ENCODE results near the gene BORCS8. TPM values are rescaled to one million over a fixed set of nuclear protein-coding genes. Genes with fewer than 3 reads are reported as not detected.

Gene BORCS8
- polyA plus RNA-seq, 1 of the 3 experiments (the other 2 are of a cell fraction), result 36.4 TPM

- TF ChIP-seq FOXJ3 (CRISPR knock-in tag; IDR thresholded peaks at IDR 0.05), result no peak
- no peak for DNase-seq
- Histone ChIP-seq H3K27me3 (ENCODE audit: insufficient read depth) (no peaks in the 10 kb centered on the region), H2AFZ (ENCODE audit: low read depth) (no peak overlapping the region), H3K4me3 (ENCODE audit: low read depth in 2 of 2, low read length in 1 of 2) (no peak overlapping the region), H3K4me2 (no peak overlapping the region), H3K27ac (ENCODE audit: low read depth in 2 of 2, low read length in 1 of 2) (no peak overlapping the region), H3K79me2 (ENCODE audit: insufficient read depth) (no peaks in the 10 kb centered on the region), H4K20me1 (ENCODE audit: insufficient read depth) (no peaks in the 10 kb centered on the region), H3K9ac (no peak overlapping the region), H3K4me1 (ENCODE audit: control insufficient read depth in 1 of 2, insufficient read depth in 2 of 2, low read depth in 1 of 2, low read length in 1 of 2) (no peaks in the 10 kb centered on the region), H3K36me3 (replicated peaks in 1 of 2; ENCODE audit: control insufficient read depth in 1 of 2, insufficient read depth in 2 of 2, low read length in 1 of 2) (no peaks in the 10 kb centered on the region), H3K9me3 (no peaks in the 10 kb centered on the region), H3F3A (replicated peaks; ENCODE audit: insufficient read depth) (no peaks in the 10 kb centered on the region), H3K9me2 (no peaks in the 10 kb centered on the region)
- WGBS (ENCODE audit: low lambda C conversion rate), result 68% methylated on average over 6 of the region's 21 CpGs
- ChIA-PET POLR2A (no interaction called here), CTCF (interaction anchor here (1.3 kb wide), 1 partner anchor 10 kb away, joined by 3 read pairs; no protein-coding TSS in a partner anchor)
Measured at GRCh38 chr19:19218911-19219310, 27.0 kb upstream of the BORCS8 start.

GRCh38 chr19:19217099-19217498 is 25.1 kb upstream of the BORCS8 start:
- no peak overlapping the region for H3K9ac ChIP-seq
- ChIA-PET POLR2A (no interaction called here), CTCF (interaction anchor here (1.3 to 1.4 kb wide), 3 partner anchors 10 to 12 kb away, joined by 3 to 4 read pairs (median 4); no protein-coding TSS in a partner anchor)
- H3K9me3 ChIP-seq, result no peaks in the 10 kb centered on the region
- DNase-seq, result peak; percentile 66
- no peaks in the 10 kb centered on the region for H3K36me3 ChIP-seq (replicated peaks in 1 of 2; ENCODE audit: control insufficient read depth in 1 of 2, insufficient read depth in 2 of 2, low read length in 1 of 2)
- H3K9me2 ChIP-seq, result no peaks in the 10 kb centered on the region
- no peaks in the 10 kb centered on the region for H3F3A ChIP-seq (replicated peaks; ENCODE audit: insufficient read depth)
- H3K79me2 ChIP-seq (ENCODE audit: insufficient read depth), result no peaks in the 10 kb centered on the region
- H3K4me3 ChIP-seq (ENCODE audit: low read depth in 2 of 2, low read length in 1 of 2), result no peak overlapping the region
- TF ChIP-seq NRF1 (IDR thresholded peaks at IDR 0.05; ENCODE audit: low read depth, low read length) (no peak), RAD21 (IDR thresholded peaks at IDR 0.05; ENCODE audit: low read length) (0 out of 2 replicates have a peak, but pooled peaks have one; percentile 7), RFX5 (IDR thresholded peaks at IDR 0.05; ENCODE audit: low read length) (no peak), TAF1 (IDR thresholded peaks at IDR 0.05; ENCODE audit: borderline replicate concordance, low read depth, low read length) (no peak)
- TF ChIP-seq, protein P1, sequence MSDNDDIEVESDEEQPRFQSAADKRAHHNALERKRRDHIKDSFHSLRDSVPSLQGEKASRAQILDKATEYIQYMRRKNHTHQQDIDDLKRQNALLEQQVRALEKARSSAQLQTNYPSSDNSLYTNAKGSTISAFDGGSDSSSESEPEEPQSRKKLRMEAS (IDR thresholded peaks at IDR 0.05; ENCODE audit: low read depth), result no peak
- TF ChIP-seq, protein P2, sequence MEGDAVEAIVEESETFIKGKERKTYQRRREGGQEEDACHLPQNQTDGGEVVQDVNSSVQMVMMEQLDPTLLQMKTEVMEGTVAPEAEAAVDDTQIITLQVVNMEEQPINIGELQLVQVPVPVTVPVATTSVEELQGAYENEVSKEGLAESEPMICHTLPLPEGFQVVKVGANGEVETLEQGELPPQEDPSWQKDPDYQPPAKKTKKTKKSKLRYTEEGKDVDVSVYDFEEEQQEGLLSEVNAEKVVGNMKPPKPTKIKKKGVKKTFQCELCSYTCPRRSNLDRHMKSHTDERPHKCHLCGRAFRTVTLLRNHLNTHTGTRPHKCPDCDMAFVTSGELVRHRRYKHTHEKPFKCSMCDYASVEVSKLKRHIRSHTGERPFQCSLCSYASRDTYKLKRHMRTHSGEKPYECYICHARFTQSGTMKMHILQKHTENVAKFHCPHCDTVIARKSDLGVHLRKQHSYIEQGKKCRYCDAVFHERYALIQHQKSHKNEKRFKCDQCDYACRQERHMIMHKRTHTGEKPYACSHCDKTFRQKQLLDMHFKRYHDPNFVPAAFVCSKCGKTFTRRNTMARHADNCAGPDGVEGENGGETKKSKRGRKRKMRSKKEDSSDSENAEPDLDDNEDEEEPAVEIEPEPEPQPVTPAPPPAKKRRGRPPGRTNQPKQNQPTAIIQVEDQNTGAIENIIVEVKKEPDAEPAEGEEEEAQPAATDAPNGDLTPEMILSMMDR (IDR thresholded peaks at IDR 0.05), result peak; percentile 41
- no peaks in the 10 kb centered on the region for H3K27me3 ChIP-seq (ENCODE audit: insufficient read depth)
- no peak overlapping the region for H3K4me2 ChIP-seq
- no peaks in the 10 kb centered on the region for H4K20me1 ChIP-seq (ENCODE audit: insufficient read depth)
- WGBS (ENCODE audit: low lambda C conversion rate), result 55% methylated on average over 4 of the region's 4 CpGs
- H3K4me1 ChIP-seq (ENCODE audit: control insufficient read depth in 1 of 2, insufficient read depth in 2 of 2, low read depth in 1 of 2, low read length in 1 of 2), result peaks cover 0 to 4% of the 10 kb centered on the region in 2 experiments; a peak in 1 of 4 replicates
- H2AFZ ChIP-seq (ENCODE audit: low read depth), result no peak overlapping the region
- no peak overlapping the region for H3K27ac ChIP-seq (ENCODE audit: low read depth in 2 of 2, low read length in 1 of 2)

- Histone ChIP-seq H3K9ac (no peak overlapping the region), H3K36me3 (replicated peaks in 1 of 2; ENCODE audit: control insufficient read depth in 1 of 2, insufficient read depth in 2 of 2, low read length in 1 of 2) (no peaks in the 10 kb centered on the region), H3K79me2 (ENCODE audit: insufficient read depth) (no peaks in the 10 kb centered on the region), H3F3A (replicated peaks; ENCODE audit: insufficient read depth) (no peaks in the 10 kb centered on the region), H3K9me2 (no peaks in the 10 kb centered on the region), H4K20me1 (ENCODE audit: insufficient read depth) (no peaks in the 10 kb centered on the region), H3K27me3 (ENCODE audit: insufficient read depth) (peaks cover 12% of the 10 kb centered on the region), H3K4me1 (ENCODE audit: control insufficient read depth in 1 of 2, insufficient read depth in 2 of 2, low read depth in 1 of 2, low read length in 1 of 2) (peaks cover 0 to 6% of the 10 kb centered on the region in 2 experiments; a peak in 1 of 4 replicates), H2AFZ (ENCODE audit: low read depth) (no peak overlapping the region), H3K27ac (ENCODE audit: low read depth in 2 of 2, low read length in 1 of 2) (no peak overlapping the region), H3K4me3 (ENCODE audit: low read depth in 2 of 2, low read length in 1 of 2) (no peak overlapping the region), H3K9me3 (no peaks in the 10 kb centered on the region), H3K4me2 (no peak overlapping the region)
- no peak for DNase-seq
- POLR2A ChIA-PET, result no interaction called here
- no peak for TF ChIP-seq CHD2 (IDR thresholded peaks at IDR 0.05; ENCODE audit: low read length, partially characterized antibody)
- no peak for TF ChIP-seq ELF1 (IDR thresholded peaks at IDR 0.05)
- no peak for TF ChIP-seq YY1 (IDR thresholded peaks at IDR 0.05; ENCODE audit: low read depth)
- no peak for TF ChIP-seq POLR2AphosphoS5 (IDR thresholded peaks at IDR 0.05; ENCODE audit: low read depth, low read length)
- TF ChIP-seq EZH2phosphoT487 (IDR thresholded peaks at IDR 0.05; ENCODE audit: borderline replicate concordance, low read depth), result no peak
- TF ChIP-seq GABPA (IDR thresholded peaks at IDR 0.05; ENCODE audit: low read depth), result no peak
- TF ChIP-seq PBX3 (IDR thresholded peaks at IDR 0.05), result no peak
- TF ChIP-seq, protein P3, sequence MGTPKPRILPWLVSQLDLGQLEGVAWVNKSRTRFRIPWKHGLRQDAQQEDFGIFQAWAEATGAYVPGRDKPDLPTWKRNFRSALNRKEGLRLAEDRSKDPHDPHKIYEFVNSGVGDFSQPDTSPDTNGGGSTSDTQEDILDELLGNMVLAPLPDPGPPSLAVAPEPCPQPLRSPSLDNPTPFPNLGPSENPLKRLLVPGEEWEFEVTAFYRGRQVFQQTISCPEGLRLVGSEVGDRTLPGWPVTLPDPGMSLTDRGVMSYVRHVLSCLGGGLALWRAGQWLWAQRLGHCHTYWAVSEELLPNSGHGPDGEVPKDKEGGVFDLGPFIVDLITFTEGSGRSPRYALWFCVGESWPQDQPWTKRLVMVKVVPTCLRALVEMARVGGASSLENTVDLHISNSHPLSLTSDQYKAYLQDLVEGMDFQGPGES (IDR thresholded peaks at IDR 0.05; ENCODE audit: low read depth, low read length), result no peak
- TF ChIP-seq RXRA (IDR thresholded peaks at IDR 0.05; ENCODE audit: borderline replicate concordance, low read depth), result no peak
- no peak for TF ChIP-seq TEAD4 (IDR thresholded peaks at IDR 0.05; ENCODE audit: borderline replicate concordance, insufficient read depth)
- CTCF ChIA-PET, result interaction anchor here (1.3 kb wide), 1 partner anchor 70 kb away, joined by 4 read pairs; no protein-coding TSS in a partner anchor
- 76% methylated on average over 4 of the region's 4 CpGs for WGBS (ENCODE audit: low lambda C conversion rate)
Measured at GRCh38 chr19:19215792-19216191, 23.8 kb upstream of the BORCS8 start.
